Kidney epithelial cell (primary cell): ENCODE data around the gene TBC1D14. TPM values are rescaled to one million over a fixed set of nuclear protein-coding genes. Genes with fewer than 3 reads are reported as not detected.
"Not testable (repeated sequence)": the region's sequence is repeated elsewhere in the genome, so short reads cannot be mapped to it uniquely, and the experiment has no call there.

ENCODE experiments used
- DNase-seq: peaks from one replicate; pipeline ENCODE4 v3.0.0-alpha.2; 2010; ENCODE audit warnings: low read depth
- H3K27me3 ChIP-seq: 2 replicates; pipeline ENCODE4 v1.6.0; 2011; ENCODE audit warnings: low read length; ENCODE audit not compliant: control insufficient read depth, insufficient read depth
- H3K36me3 ChIP-seq: 2 replicates; pipeline ENCODE4 v1.5.1; 2011; ENCODE audit warnings: low read length; ENCODE audit not compliant: control insufficient read depth, insufficient read depth
- H3K4me3 ChIP-seq: 2 replicates; pipeline ENCODE4 v1.5.1; 2011; ENCODE audit warnings: low read depth, mild to moderate bottlenecking, control low read depth, low read length
- CTCF ChIP-seq: IDR thresholded peaks from 2 replicates; pipeline ENCODE4 v1.5.1; 2011; ENCODE audit warnings: mild to moderate bottlenecking, moderate library complexity, low read length, control low read depth, inconsistent platforms; ENCODE audit not compliant: insufficient read depth, poor library complexity, severe bottlenecking
- total RNA-seq: library from RNA; depleted of rRNA; stranded (reverse); fragments of >200 nt; gene quantifications from 2 replicates; pipeline ENCODE4 v1.2.3, GENCODE V29; 2015

TBC1D14 gene
- total RNA-seq, 1 donor from 2014 or later, result 52.8 TPM

GRCh38 chr4:6902318-6903042 is 7.1 kb upstream of the TBC1D14 start:
- TF ChIP-seq CTCF, result no peak
- H3K27me3 ChIP-seq, result peaks cover 8% of the 10 kb centered on the region
- H3K36me3 ChIP-seq, result no peaks in the 10 kb centered on the region
- no peak overlapping the region for H3K4me3 ChIP-seq
- DNase-seq, result no peak

- Histone ChIP-seq H3K36me3 (no peaks in the 10 kb centered on the region), H3K27me3 (peaks cover 10% of the 10 kb centered on the region), H3K4me3 (no peak overlapping the region)
- no peak for TF ChIP-seq CTCF
- DNase-seq, result no peak
These were observed 3.8 kb upstream of the TBC1D14 start for GRCh38 chr4:6905516-6906445.

DNA sequence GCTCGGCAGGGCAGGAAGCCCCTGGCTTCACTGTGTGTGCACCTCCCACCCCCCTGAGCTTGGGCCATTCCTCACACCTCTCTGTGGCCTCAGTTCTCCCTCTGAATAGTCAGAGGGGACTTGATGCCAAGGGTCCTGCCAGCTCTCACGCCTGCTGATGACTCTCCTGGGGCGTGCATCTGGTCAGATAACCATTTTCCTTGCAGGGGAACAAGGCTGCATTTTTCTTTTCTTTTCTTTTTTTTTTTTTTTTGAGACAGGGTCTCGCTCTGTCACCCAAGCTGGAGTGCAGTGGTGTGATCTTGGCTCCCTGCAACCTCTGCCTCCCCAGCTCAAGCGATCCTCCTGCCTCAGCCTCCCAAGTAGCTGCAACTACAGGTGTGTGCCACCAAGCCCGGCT is 3.1 kb upstream of the TBC1D14 start:
- DNase-seq, H3K4me3 ChIP-seq, H3K36me3 ChIP-seq: not testable (repeated sequence)
- H3K27me3 ChIP-seq, result peaks cover 10% of the 10 kb centered on the region

GRCh38 chr4:6907658-6908191 is 1.9 kb upstream of the TBC1D14 start:
- Histone ChIP-seq H3K4me3 (no peak overlapping the region), H3K27me3 (peaks cover 10% of the 10 kb centered on the region), H3K36me3 (no peaks in the 10 kb centered on the region)
- TF ChIP-seq CTCF, result peak; percentile 76
- no peak for DNase-seq

DNA sequence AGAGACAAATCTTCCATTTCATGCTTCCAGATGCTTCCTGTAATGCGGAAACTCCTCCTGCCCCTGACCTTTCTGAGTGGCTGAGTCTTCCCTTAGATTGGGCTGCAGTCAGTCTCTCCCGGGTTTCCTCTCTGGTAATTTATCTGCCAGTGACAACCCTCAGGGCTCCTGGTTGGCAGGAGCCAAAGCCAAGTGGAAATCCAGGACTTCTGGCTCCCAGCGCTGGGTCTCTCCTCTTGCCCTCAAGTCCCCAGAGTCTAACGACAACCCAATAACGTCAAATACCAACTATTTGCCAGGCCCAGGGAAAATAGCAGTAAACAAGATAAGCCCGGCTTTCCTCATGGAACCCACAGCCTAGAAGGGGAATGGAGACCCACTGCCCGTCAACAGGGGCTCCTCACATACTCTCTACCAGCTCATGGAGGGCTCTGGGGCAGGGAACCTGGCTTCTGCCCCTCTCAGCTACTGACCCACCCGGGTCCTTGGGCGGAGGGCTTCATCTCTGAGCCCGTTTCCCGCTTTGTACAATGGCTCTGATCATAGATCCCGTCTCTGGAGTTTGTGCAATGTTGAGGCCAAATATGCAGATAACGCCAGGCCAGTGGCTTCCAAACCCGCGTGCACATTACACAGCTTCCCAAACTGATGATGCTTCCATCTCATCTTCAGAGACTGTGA is 1.1 kb upstream of the TBC1D14 start:
- peak overlapping the region; percentile 71 for H3K4me3 ChIP-seq
- no peak for DNase-seq
- no peak for TF ChIP-seq CTCF
- no peaks in the 10 kb centered on the region for H3K36me3 ChIP-seq
- peaks cover 10% of the 10 kb centered on the region for H3K27me3 ChIP-seq

- TF ChIP-seq CTCF, result no peak
- DNase-seq, result no peak
- Histone ChIP-seq H3K4me3 (peak overlapping the region; percentile 71), H3K27me3 (peaks cover 10% of the 10 kb centered on the region), H3K36me3 (no peaks in the 10 kb centered on the region)
These were observed 329 bp downstream of the TBC1D14 start for GRCh38 chr4:6909970-6910339.
